Suprapubic skin (tissue), 4 donors: ENCODE measurements around the gene RAET1G.

ENCODE experiments used
- POLR2A ChIP-seq, 2 donors: fragments of 450-650 bp; IDR thresholded peaks; one replicate each; pipeline ENCODE4 v1.6.1; 2017; ENCODE audit warnings: antibody characterized with exemption in 2 of 2, mild to moderate bottlenecking in 2 of 2, moderate library complexity in 2 of 2
- POLR2AphosphoS5 ChIP-seq, 3 donors: sonication (generic); formaldehyde crosslinking; IDR thresholded peaks; one replicate each; pipeline ENCODE4 v1.6.1; 2017; ENCODE audit warnings: antibody characterized with exemption in 3 of 3
- TF ChIP-seq, protein P1 (sequence below), 2 donors: fragments of 200-600 bp in 1 of 2; fragments of 450-650 bp in 1 of 2; sonication (generic) in 1 of 2; IDR thresholded peaks; one replicate each; pipeline ENCODE4 v1.5.1; 2016 to 2019; ENCODE audit warnings: antibody characterized with exemption in 2 of 2, mild to moderate bottlenecking in 1 of 2, moderate library complexity in 1 of 2

GRCh38 chr6:149910721-149911151 is 12.2 kb downstream of the RAET1G start:
- TF ChIP-seq POLR2A (IDR thresholded peaks at IDR 0.05) (no peak), POLR2AphosphoS5 (IDR thresholded peaks at IDR 0.05) (no peak)
- TF ChIP-seq, protein P1, sequence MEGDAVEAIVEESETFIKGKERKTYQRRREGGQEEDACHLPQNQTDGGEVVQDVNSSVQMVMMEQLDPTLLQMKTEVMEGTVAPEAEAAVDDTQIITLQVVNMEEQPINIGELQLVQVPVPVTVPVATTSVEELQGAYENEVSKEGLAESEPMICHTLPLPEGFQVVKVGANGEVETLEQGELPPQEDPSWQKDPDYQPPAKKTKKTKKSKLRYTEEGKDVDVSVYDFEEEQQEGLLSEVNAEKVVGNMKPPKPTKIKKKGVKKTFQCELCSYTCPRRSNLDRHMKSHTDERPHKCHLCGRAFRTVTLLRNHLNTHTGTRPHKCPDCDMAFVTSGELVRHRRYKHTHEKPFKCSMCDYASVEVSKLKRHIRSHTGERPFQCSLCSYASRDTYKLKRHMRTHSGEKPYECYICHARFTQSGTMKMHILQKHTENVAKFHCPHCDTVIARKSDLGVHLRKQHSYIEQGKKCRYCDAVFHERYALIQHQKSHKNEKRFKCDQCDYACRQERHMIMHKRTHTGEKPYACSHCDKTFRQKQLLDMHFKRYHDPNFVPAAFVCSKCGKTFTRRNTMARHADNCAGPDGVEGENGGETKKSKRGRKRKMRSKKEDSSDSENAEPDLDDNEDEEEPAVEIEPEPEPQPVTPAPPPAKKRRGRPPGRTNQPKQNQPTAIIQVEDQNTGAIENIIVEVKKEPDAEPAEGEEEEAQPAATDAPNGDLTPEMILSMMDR (IDR thresholded peaks at IDR 0.05), result no peak
